Spleen (tissue), 11 donors: ENCODE data around the gene BANF1. TPM values are rescaled to one million over a fixed set of nuclear protein-coding genes. Genes with fewer than 3 reads are reported as not detected.

Experiments used
- DNase-seq: peaks from one replicate; pipeline ENCODE4 v3.0.0-alpha.2; 2020
- H3K27ac ChIP-seq, 8 donors: fragments of 200-600 bp; sonication (generic) in 7 of 8; 1 replicate in 4 of 8; 2 replicates in 4 of 8; pipeline versions ENCODE4 v1.5.0 to v1.8.0; 2016 to 2021; ENCODE audit warnings: inconsistent platforms in 4 of 8, mild to moderate bottlenecking in 4 of 8, moderate library complexity in 1 of 8
- H3K27me3 ChIP-seq, 7 donors: fragments of 200-600 bp; sonication (generic) in 6 of 7; replicated peaks in 1 of 7; 1 replicate in 4 of 7; 2 replicates in 3 of 7; pipeline versions ENCODE4 v1.5.0 to v1.8.0; 2016 to 2021; ENCODE audit warnings: inconsistent platforms in 3 of 7, mild to moderate bottlenecking in 1 of 7
- H3K36me3 ChIP-seq, 6 donors: fragments of 200-600 bp; sonication (generic) in 5 of 6; 1 replicate in 4 of 6; 2 replicates in 2 of 6; pipeline versions ENCODE4 v1.5.0 to v1.8.0; 2016 to 2021; ENCODE audit warnings: inconsistent platforms in 2 of 6
- H3K4me1 ChIP-seq, 6 donors: fragments of 200-600 bp; sonication (generic) in 5 of 6; 1 replicate in 3 of 6; 2 replicates in 3 of 6; pipeline versions ENCODE4 v1.5.0 to v1.8.0; 2016 to 2021; ENCODE audit warnings: inconsistent platforms in 3 of 6
- H3K4me3 ChIP-seq, 8 donors: fragments of 200-600 bp; sonication (generic) in 7 of 8; 1 replicate in 4 of 8; 2 replicates in 4 of 8; pipeline versions ENCODE4 v1.5.0 to v1.8.0; 2016 to 2021; ENCODE audit warnings: inconsistent platforms in 4 of 8, mild to moderate bottlenecking in 4 of 8, moderate library complexity in 2 of 8
- H3K9me3 ChIP-seq, 8 donors: fragments of 200-600 bp; sonication (generic) in 7 of 8; 1 replicate in 4 of 8; 2 replicates in 4 of 8; pipeline versions ENCODE4 v1.5.0 to v1.8.0; 2016 to 2021; ENCODE audit warnings: inconsistent platforms in 4 of 8
- CTCF ChIP-seq, 11 experiments: fragments of 200-600 bp in 7 of 11; fragments of 450-650 bp in 4 of 11; sonication (generic) in 4 of 11; IDR thresholded peaks in 8 of 11; conservative IDR thresholded peaks in 3 of 11; 1 replicate in 7 of 11; 2 replicates in 4 of 11; pipeline versions ENCODE4 v1.4.0 to v1.8.0; 2016 to 2021; ENCODE audit warnings: antibody characterized with exemption in 11 of 11, inconsistent platforms in 4 of 11, mild to moderate bottlenecking in 1 of 11
- POLR2A ChIP-seq, 3 donors: fragments of 450-650 bp; IDR thresholded peaks; one replicate each; pipeline ENCODE4 v1.5.1; 2017; ENCODE audit warnings: antibody characterized with exemption in 3 of 3, mild to moderate bottlenecking in 1 of 3
- POLR2AphosphoS5 ChIP-seq, 3 donors: sonication (generic); formaldehyde crosslinking; IDR thresholded peaks; one replicate each; pipeline ENCODE4 v1.5.1; 2017; ENCODE audit warnings: antibody characterized with exemption in 3 of 3
- WGBS, 5 donors: extraction: QIAGEN DNeasy Blood & Tissue Kit in 3 of 5; methylation state at CpG; one replicate each; pipeline versions ENCODE4 v1.1.5 to v1.1.7; 2013 to 2018; 5-methylcytosine and 5-hydroxymethylcytosine counted together
- intact Hi-C: fragments of 100-400 bp; cut with DNase I; formaldehyde crosslinking; loops from one replicate; pipeline ENCODE4 v1.15.0; 2023; ENCODE audit warnings: low total_unique reads
- polyA plus RNA-seq, 3 donors: library from polyadenylated mRNA; stranded (reverse); fragments of 200-250 nt; gene quantifications; one replicate each; pipeline ENCODE4 v1.2.1, GENCODE V29; 2013
- total RNA-seq, 7 donors: library from RNA; depleted of rRNA in 3 of 7; stranded (reverse); fragments of >200 nt in 3 of 7; fragmentation: NEBNext Ultra II Directional in 4 of 7; extraction: Animal tissue kit (Norgen Biotek cat#: 25700) in 4 of 7; gene quantifications; one replicate each; pipeline versions ENCODE4 v1.1.0 to v1.2.1, GENCODE V29; 2016 to 2021
- donor health status: healthy with polysubstance abuse.
- donor health status: DM: no; HTN: no; CAD: no; lungs with moderate emphysema.
- donor health status: DM: no; HTN: no; CAD: no.
- donor health status: Bipolar disorder and iron deficiency.
- donor health status: healthy.
- donor health status: DM: no; HTN: no; CAD: no.
- donor health status: DM: yes; HTN: yes; CAD: no.

The BANF1 gene
- total and polyA plus RNA-seq, 10 donors: 50.5 to 219 (median 109) TPM

DNA sequence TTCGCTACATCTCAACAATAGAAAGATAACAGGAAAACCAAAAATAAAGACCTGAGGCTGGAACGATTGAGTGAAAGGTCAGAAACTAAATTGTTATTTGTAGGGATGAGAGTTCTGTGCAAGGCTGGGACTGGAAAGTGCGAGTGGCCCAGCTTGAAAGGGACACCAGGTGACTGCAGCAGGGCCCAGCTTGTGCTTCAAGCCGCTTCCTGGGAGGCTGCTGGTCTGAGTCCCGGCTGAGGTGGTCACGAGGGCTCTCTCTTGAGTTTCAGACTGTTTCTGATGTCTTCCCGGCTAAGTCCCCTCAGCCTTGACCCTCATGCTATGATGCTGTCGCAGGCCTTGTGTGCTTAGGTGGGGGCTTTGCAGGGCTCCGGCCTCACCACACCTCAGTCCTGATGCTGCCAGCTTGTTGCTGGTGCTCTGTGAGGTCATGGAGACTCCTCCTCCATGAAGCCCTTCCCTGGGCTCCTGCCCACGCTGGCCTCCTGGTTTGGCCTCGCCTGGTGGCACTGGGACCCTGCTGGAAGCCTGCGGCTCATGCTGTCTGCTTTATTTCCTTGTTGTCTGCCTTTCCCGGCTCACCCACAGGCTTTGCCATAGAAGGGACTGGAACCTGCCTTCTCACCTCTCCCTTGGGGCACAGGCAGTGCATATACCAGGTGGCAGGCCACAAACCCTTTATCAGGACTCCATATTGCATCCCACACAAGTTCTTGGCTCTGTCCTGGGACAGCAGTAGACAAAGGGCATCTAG lies 4.0 kb downstream of the BANF1 start:
- H3K36me3 ChIP-seq: peaks cover 0 to 32% (median 21%) of the 10 kb centered on the region in 6 donors
- WGBS, 5 donors: 87 to 93% (median 92%) methylated on average over 13 of the region's 13 CpGs
- no peak overlapping the region for H3K27ac ChIP-seq
- peaks cover 0 to 9% (median under 1%) of the 10 kb centered on the region in 7 donors for H3K27me3 ChIP-seq
- H3K4me1 ChIP-seq: peaks cover 8 to 20% (median 12%) of the 10 kb centered on the region in 6 donors
- no peak for DNase-seq
- H3K4me3 ChIP-seq: no peak overlapping the region
- no peak for TF ChIP-seq POLR2A (IDR thresholded peaks at IDR 0.05)
- no peak for TF ChIP-seq CTCF (IDR thresholded peaks at IDR 0.05 in 8 of 11, conservative IDR thresholded peaks at IDR 0.05 in 3 of 11)
- peak in 1 of 3 donors; percentile 51 for TF ChIP-seq POLR2AphosphoS5 (IDR thresholded peaks at IDR 0.05)
- intact Hi-C loops: no loop called here
- H3K9me3 ChIP-seq: no peaks in the 10 kb centered on the region

GRCh38 chr11:66006891-66007176 lies 4.5 kb downstream of the BANF1 start:
- Histone ChIP-seq H3K4me1 (peaks cover 10 to 20% (median 15%) of the 10 kb centered on the region in 6 donors), H3K36me3 (peaks cover 0 to 32% (median 21%) of the 10 kb centered on the region in 6 donors), H3K4me3 (no peak overlapping the region), H3K27me3 (peaks cover 3 to 14% (median 6%) of the 10 kb centered on the region in 7 donors), H3K27ac (peak overlapping the region in 1 of 8 donors; percentile 1), H3K9me3 (no peaks in the 10 kb centered on the region)
- 86 to 93% (median 90%) methylated on average over 4 of the region's 4 CpGs; no CpG with 5 or more reads in 1 of the 5 donors for WGBS, 5 donors
- intact Hi-C loops: no loop called here
- no peak for TF ChIP-seq POLR2AphosphoS5 (IDR thresholded peaks at IDR 0.05)
- TF ChIP-seq POLR2A (IDR thresholded peaks at IDR 0.05): no peak
- no peak for TF ChIP-seq CTCF (IDR thresholded peaks at IDR 0.05 in 8 of 11, conservative IDR thresholded peaks at IDR 0.05 in 3 of 11)
- no peak for DNase-seq

GRCh38 chr11:66007201-66007634 lies 4.9 kb downstream of the BANF1 start:
- peaks cover 12 to 24% (median 18%) of the 10 kb centered on the region in 6 donors for H3K4me1 ChIP-seq
- WGBS, 5 donors: 63 to 79% (median 65%) methylated on average over 4 to 5 of the region's 5 CpGs
- H3K9me3 ChIP-seq: no peaks in the 10 kb centered on the region
- intact Hi-C loops: no loop called here
- H3K4me3 ChIP-seq: no peak overlapping the region
- TF ChIP-seq POLR2A (IDR thresholded peaks at IDR 0.05): no peak
- no peak for TF ChIP-seq CTCF (IDR thresholded peaks at IDR 0.05 in 8 of 11, conservative IDR thresholded peaks at IDR 0.05 in 3 of 11)
- TF ChIP-seq POLR2AphosphoS5 (IDR thresholded peaks at IDR 0.05): no peak
- peaks cover 3 to 18% (median 10%) of the 10 kb centered on the region in 7 donors for H3K27me3 ChIP-seq
- peak overlapping the region in 1 of 8 donors; percentile 1 for H3K27ac ChIP-seq
- no peak for DNase-seq
- peaks cover 0 to 32% (median 21%) of the 10 kb centered on the region in 6 donors for H3K36me3 ChIP-seq

DNA sequence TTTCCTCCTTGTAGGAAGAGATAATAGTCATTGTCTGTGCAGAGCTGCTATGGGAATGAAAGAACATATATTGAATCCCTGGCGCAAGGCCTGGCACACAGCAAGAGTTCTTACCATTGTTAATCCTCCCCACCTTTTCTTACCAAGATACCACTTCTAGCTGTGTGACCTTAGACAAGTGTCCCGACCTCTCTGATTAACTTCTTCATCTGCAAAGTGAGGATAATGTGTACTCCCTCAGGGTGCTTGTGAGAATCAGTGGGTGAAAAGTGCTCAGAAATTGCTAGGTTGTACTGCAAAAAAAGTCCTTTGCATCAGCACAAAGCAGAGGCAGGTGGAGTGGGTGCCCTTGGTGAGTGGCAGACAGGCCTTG lies 5.8 kb downstream of the BANF1 start:
- no peak overlapping the region for H3K27ac ChIP-seq
- H3K9me3 ChIP-seq: no peaks in the 10 kb centered on the region
- peaks cover 9 to 27% (median 17%) of the 10 kb centered on the region in 6 donors for H3K4me1 ChIP-seq
- intact Hi-C loops: no loop called here
- 72 to 97% (median 94%) methylated on average over 2 of the region's 2 CpGs for WGBS, 5 donors
- DNase-seq: no peak
- H3K36me3 ChIP-seq: peaks cover 0 to 32% (median 21%) of the 10 kb centered on the region in 6 donors
- TF ChIP-seq POLR2AphosphoS5 (IDR thresholded peaks at IDR 0.05): no peak
- TF ChIP-seq CTCF (IDR thresholded peaks at IDR 0.05 in 8 of 11, conservative IDR thresholded peaks at IDR 0.05 in 3 of 11): no peak
- no peak for TF ChIP-seq POLR2A (IDR thresholded peaks at IDR 0.05)
- H3K4me3 ChIP-seq: no peak overlapping the region
- H3K27me3 ChIP-seq: peaks cover 6 to 27% (median 17%) of the 10 kb centered on the region in 7 donors
